Cardiac fibroblast (primary cell): ENCODE measurements around the gene THUMPD3.
A peak's percentile ranks its signal among the peaks of the same experiment; 100 is the strongest.

ENCODE experiments used
- DNase-seq, 2 donors: peaks; one replicate each; pipeline versions ENCODE4 v3.0.0 to v3.0.0-alpha.2; 2010; ENCODE audit warnings: low read depth in 2 of 2
- H3K4me3 ChIP-seq, 2 donors: replicated peaks in 1 of 2; 1 replicate in 1 of 2; 2 replicates in 1 of 2; pipeline ENCODE4 v1.5.1; 2011; ENCODE audit warnings: low read depth in 2 of 2, low read length in 2 of 2, mild to moderate bottlenecking in 2 of 2, moderate library complexity in 1 of 2
- TF ChIP-seq, protein P1 (sequence below): IDR thresholded peaks from one replicate; pipeline ENCODE4 v1.5.1; 2011; ENCODE audit warnings: low read depth, mild to moderate bottlenecking, low read length, inconsistent platforms

THUMPD3 gene

DNA sequence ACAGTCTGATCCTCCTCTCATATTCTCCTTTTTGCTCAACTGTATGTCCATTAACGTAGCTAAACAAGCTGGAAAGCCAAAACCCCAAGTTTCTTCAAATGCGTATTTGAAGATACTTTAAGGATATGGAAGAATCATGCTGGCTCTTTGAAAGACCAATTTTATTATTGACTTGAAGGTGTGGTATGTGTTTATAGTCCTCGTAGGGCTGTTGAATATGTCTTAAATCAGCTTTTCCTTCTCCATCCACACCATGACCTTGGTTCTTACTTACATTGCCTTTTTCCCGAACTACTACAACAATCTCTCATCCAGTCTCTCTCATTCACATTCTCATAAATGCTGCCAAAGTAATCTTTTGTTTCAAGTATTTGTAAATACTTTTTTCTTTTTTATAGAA, 19.7 kb upstream of the THUMPD3 start:
- no peak overlapping the region for H3K4me3 ChIP-seq
- DNase-seq, result no peak
- TF ChIP-seq, protein P1, sequence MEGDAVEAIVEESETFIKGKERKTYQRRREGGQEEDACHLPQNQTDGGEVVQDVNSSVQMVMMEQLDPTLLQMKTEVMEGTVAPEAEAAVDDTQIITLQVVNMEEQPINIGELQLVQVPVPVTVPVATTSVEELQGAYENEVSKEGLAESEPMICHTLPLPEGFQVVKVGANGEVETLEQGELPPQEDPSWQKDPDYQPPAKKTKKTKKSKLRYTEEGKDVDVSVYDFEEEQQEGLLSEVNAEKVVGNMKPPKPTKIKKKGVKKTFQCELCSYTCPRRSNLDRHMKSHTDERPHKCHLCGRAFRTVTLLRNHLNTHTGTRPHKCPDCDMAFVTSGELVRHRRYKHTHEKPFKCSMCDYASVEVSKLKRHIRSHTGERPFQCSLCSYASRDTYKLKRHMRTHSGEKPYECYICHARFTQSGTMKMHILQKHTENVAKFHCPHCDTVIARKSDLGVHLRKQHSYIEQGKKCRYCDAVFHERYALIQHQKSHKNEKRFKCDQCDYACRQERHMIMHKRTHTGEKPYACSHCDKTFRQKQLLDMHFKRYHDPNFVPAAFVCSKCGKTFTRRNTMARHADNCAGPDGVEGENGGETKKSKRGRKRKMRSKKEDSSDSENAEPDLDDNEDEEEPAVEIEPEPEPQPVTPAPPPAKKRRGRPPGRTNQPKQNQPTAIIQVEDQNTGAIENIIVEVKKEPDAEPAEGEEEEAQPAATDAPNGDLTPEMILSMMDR, result no peak

DNA sequence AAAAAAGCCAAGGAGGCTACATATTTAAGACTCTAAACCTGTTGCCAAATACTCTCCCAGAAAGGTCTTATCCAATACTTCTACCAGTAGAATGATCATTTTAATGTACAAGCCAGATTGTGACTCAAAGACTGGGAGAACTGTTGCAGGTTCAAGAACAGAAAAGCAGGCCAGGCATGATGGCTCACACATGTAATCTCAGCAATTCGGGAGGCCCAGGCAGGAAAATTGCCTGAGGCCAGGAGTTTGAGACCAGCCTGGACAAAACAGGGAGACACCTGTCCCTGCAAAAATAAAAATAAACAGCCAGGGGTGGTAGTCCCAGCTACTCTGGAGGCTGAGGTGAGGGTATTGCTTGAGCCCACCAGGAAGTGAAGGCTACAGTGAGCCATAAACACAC, 17.8 kb upstream of the THUMPD3 start:
- no peak for DNase-seq
- TF ChIP-seq, protein P1, result no peak
- no peak overlapping the region for H3K4me3 ChIP-seq

- DNase-seq, result no peak
- TF ChIP-seq, protein P1, result no peak
- no peak overlapping the region for H3K4me3 ChIP-seq
Measured at GRCh38 chr3:9346141-9346540, 16.7 kb upstream of the THUMPD3 start.

- no peak overlapping the region for H3K4me3 ChIP-seq
- DNase-seq, result peak in 1 of 2 donors; percentile 48
- TF ChIP-seq, protein P1, result no peak
Measured at GRCh38 chr3:9347081-9347480, 15.8 kb upstream of the THUMPD3 start.

DNA sequence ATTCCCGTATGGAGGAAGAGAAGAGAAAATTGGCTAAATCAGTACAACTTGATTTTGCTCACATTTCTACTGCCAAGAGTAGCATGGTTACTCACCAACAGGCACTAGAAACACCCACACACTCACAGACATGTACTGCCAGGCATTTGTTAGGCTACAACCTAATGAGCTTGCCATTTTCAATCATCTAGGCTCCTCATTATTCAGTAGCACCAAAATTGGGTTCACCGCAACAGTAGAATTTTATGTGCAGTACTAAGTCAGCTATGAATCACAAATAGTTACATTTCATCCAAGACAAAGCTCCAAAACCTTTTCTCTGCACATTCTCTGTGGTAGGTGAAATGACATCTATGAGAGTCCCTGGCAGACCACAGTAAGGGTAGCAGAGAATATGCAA, 15.0 kb upstream of the THUMPD3 start:
- TF ChIP-seq, protein P1, result no peak
- no peak overlapping the region for H3K4me3 ChIP-seq

DNA sequence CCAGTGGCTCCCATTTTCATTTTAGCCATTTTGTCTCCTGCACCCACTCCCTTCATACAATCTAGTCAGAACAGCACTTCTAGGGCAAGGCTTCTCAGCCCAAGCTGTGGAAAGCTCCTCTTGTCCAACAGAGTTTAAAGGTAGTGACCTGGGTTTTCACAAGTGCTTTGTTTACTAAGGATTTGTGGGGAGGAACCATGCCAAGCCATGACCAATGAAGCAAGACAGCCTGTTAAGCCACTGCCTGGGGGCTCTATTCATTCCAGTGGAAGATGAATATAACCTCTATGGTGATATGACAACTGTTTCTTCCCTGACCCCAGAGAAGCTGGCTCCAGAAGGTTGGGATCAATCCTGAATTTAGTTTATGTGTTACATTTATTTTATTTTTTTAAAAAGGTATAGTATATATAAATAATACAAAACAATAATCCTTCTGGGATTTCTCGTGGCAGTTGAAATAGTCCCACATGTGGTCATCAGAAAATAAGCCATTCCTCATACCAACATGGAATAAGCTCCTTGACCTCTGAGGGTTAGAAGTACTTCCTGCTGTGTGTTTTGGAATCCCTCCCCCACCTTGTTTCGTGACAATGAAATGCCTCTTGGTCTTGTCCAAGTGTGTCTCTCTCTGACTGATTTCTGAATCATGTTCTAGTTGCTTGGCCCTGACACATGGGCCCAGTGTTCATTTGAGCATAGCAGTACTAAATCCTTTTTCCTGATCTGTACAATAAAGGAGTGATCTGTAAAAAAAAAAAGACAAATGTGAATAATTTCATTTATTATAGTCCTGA, 13.3 kb upstream of the THUMPD3 start:
- no peak overlapping the region for H3K4me3 ChIP-seq
- DNase-seq, result peak; percentile 60 to 94
- TF ChIP-seq, protein P1, result no peak

More for the DNA sequence above, 15.0 kb upstream of the THUMPD3 start:
- DNase-seq, result peak; percentile 41 to 60
